ENCODE data around the gene KIF12.

DNA sequence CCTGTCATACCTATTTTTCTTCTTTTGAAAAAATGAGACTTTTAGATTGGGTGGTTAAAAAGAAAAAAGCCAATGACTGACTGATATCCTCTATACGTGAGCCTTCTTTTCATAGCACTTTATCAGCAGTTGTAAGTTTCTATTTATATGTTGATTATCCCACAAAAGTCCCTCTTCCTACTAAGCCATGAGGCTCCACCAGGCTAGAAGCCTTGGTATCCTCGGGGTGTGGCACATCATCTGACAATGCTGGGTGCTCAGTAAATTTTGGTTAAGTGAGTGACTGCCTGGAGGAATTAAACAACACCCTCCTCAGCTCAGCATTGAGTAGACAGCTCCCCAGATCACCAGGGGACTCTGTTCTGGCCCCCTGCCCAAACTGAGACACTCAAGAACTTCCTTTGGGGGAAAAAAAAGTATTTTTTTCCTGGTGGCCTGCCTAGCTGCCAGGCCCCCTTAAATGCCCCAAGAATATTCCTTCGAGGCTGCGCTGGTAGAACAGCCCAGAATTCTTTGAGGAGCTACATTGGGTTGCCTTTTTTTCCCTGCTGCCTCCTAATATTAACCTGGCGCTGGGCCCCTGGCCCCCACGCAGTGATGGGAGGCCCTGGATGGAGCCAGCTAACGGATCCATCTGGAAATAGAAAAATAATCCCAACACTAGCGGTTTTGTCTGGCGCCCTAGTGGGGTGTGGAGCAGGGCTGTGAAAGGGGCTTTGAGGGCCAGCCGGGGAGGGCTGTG lies 32.9 kb upstream of the KIF12 start:
- TF ChIP-seq POLR2G (IDR thresholded peaks at IDR 0.05; ENCODE audit: low read depth, low read length) (no peak), HMG20B (CRISPR knock-in tag; conservative IDR thresholded peaks at IDR 0.05) (no peak), ZNF567 (CRISPR knock-in tag; IDR thresholded peaks at IDR 0.05; ENCODE audit: borderline replicate concordance) (no peak), HES4 (CRISPR knock-in tag; IDR thresholded peaks at IDR 0.05; ENCODE audit: borderline replicate concordance) (no peak), RXRA (CRISPR knock-in tag; IDR thresholded peaks at IDR 0.05) (no peak), TSC22D2 (CRISPR knock-in tag; IDR thresholded peaks at IDR 0.05; ENCODE audit: borderline replicate concordance) (no peak), HDAC6 (IDR thresholded peaks at IDR 0.05; ENCODE audit: low read depth, low read length) (no peak)
- TF ChIP-seq, protein P1, sequence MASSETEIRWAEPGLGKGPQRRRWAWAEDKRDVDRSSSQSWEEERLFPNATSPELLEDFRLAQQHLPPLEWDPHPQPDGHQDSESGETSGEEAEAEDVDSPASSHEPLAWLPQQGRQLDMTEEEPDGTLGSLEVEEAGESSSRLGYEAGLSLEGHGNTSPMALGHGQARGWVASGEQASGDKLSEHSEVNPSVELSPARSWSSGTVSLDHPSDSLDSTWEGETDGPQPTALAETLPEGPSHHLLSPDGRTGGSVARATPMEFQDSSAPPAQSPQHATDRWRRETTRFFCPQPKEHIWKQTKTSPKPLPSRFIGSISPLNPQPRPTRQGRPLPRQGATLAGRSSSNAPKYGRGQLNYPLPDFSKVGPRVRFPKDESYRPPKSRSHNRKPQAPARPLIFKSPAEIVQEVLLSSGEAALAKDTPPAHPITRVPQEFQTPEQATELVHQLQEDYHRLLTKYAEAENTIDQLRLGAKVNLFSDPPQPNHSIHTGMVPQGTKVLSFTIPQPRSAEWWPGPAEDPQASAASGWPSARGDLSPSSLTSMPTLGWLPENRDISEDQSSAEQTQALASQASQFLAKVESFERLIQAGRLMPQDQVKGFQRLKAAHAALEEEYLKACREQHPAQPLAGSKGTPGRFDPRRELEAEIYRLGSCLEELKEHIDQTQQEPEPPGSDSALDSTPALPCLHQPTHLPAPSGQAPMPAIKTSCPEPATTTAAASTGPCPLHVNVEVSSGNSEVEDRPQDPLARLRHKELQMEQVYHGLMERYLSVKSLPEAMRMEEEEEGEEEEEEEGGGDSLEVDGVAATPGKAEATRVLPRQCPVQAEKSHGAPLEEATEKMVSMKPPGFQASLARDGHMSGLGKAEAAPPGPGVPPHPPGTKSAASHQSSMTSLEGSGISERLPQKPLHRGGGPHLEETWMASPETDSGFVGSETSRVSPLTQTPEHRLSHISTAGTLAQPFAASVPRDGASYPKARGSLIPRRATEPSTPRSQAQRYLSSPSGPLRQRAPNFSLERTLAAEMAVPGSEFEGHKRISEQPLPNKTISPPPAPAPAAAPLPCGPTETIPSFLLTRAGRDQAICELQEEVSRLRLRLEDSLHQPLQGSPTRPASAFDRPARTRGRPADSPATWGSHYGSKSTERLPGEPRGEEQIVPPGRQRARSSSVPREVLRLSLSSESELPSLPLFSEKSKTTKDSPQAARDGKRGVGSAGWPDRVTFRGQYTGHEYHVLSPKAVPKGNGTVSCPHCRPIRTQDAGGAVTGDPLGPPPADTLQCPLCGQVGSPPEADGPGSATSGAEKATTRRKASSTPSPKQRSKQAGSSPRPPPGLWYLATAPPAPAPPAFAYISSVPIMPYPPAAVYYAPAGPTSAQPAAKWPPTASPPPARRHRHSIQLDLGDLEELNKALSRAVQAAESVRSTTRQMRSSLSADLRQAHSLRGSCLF (CRISPR knock-in tag; IDR thresholded peaks at IDR 0.05; ENCODE audit: borderline replicate concordance): no peak
- TF ChIP-seq, protein P2, sequence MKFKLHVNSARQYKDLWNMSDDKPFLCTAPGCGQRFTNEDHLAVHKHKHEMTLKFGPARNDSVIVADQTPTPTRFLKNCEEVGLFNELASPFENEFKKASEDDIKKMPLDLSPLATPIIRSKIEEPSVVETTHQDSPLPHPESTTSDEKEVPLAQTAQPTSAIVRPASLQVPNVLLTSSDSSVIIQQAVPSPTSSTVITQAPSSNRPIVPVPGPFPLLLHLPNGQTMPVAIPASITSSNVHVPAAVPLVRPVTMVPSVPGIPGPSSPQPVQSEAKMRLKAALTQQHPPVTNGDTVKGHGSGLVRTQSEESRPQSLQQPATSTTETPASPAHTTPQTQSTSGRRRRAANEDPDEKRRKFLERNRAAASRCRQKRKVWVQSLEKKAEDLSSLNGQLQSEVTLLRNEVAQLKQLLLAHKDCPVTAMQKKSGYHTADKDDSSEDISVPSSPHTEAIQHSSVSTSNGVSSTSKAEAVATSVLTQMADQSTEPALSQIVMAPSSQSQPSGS (CRISPR knock-in tag; IDR thresholded peaks at IDR 0.05): no peak
- TF ChIP-seq, protein P3, sequence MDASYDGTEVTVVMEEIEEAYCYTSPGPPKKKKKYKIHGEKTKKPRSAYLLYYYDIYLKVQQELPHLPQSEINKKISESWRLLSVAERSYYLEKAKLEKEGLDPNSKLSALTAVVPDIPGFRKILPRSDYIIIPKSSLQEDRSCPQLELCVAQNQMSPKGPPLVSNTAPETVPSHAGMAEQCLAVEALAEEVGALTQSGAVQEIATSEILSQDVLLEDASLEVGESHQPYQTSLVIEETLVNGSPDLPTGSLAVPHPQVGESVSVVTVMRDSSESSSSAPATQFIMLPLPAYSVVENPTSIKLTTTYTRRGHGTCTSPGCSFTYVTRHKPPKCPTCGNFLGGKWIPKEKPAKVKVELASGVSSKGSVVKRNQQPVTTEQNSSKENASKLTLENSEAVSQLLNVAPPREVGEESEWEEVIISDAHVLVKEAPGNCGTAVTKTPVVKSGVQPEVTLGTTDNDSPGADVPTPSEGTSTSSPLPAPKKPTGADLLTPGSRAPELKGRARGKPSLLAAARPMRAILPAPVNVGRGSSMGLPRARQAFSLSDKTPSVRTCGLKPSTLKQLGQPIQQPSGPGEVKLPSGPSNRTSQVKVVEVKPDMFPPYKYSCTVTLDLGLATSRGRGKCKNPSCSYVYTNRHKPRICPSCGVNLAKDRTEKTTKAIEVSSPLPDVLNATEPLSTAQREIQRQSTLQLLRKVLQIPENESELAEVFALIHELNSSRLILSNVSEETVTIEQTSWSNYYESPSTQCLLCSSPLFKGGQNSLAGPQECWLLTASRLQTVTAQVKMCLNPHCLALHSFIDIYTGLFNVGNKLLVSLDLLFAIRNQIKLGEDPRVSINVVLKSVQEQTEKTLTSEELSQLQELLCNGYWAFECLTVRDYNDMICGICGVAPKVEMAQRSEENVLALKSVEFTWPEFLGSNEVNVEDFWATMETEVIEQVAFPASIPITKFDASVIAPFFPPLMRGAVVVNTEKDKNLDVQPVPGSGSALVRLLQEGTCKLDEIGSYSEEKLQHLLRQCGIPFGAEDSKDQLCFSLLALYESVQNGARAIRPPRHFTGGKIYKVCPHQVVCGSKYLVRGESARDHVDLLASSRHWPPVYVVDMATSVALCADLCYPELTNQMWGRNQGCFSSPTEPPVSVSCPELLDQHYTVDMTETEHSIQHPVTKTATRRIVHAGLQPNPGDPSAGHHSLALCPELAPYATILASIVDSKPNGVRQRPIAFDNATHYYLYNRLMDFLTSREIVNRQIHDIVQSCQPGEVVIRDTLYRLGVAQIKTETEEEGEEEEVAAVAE (CRISPR knock-in tag; IDR thresholded peaks at IDR 0.05; ENCODE audit: borderline replicate concordance): no peak
- TF ChIP-seq, protein P4, sequence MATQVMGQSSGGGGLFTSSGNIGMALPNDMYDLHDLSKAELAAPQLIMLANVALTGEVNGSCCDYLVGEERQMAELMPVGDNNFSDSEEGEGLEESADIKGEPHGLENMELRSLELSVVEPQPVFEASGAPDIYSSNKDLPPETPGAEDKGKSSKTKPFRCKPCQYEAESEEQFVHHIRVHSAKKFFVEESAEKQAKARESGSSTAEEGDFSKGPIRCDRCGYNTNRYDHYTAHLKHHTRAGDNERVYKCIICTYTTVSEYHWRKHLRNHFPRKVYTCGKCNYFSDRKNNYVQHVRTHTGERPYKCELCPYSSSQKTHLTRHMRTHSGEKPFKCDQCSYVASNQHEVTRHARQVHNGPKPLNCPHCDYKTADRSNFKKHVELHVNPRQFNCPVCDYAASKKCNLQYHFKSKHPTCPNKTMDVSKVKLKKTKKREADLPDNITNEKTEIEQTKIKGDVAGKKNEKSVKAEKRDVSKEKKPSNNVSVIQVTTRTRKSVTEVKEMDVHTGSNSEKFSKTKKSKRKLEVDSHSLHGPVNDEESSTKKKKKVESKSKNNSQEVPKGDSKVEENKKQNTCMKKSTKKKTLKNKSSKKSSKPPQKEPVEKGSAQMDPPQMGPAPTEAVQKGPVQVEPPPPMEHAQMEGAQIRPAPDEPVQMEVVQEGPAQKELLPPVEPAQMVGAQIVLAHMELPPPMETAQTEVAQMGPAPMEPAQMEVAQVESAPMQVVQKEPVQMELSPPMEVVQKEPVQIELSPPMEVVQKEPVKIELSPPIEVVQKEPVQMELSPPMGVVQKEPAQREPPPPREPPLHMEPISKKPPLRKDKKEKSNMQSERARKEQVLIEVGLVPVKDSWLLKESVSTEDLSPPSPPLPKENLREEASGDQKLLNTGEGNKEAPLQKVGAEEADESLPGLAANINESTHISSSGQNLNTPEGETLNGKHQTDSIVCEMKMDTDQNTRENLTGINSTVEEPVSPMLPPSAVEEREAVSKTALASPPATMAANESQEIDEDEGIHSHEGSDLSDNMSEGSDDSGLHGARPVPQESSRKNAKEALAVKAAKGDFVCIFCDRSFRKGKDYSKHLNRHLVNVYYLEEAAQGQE (IDR thresholded peaks at IDR 0.05; ENCODE audit: borderline replicate concordance in 1 of 2, low read depth in 1 of 2, low read length in 2 of 2): no peak
